ENCODE results near the gene CCDC146. TPM values are rescaled to one million over a fixed set of nuclear protein-coding genes. Genes with fewer than 3 reads are reported as not detected.
"Not testable (repeated sequence)": the region's sequence is repeated elsewhere in the genome, so short reads cannot be mapped to it uniquely, and the experiment has no call there.

The CCDC146 gene
- polyA plus RNA-seq, 1 donor = 9.6 TPM

GRCh38 chr7:77152232-77152631 is 29.8 kb downstream of the CCDC146 start:
- not testable (repeated sequence) for DNase-seq (ENCODE audit: low read depth)

- not testable (repeated sequence) for DNase-seq (ENCODE audit: low read depth)
These were observed 32.6 kb downstream of the CCDC146 start for GRCh38 chr7:77154917-77155464.

- DNase-seq (ENCODE audit: low read depth) = not testable (repeated sequence)
These were observed 33.4 kb downstream of the CCDC146 start for GRCh38 chr7:77155601-77156377.

- DNase-seq (ENCODE audit: low read depth) = not testable (repeated sequence)
These were observed 34.6 kb downstream of the CCDC146 start for GRCh38 chr7:77157034-77157433.

GRCh38 chr7:77157446-77157845 is 35.0 kb downstream of the CCDC146 start:
- DNase-seq (ENCODE audit: low read depth) = no peak

- not testable (repeated sequence) for DNase-seq (ENCODE audit: low read depth)
These were observed 48.7 kb downstream of the CCDC146 start for GRCh38 chr7:77171073-77171472.

GRCh38 chr7:77172437-77173172 is 50.2 kb downstream of the CCDC146 start:
- not testable (repeated sequence) for DNase-seq (ENCODE audit: low read depth)

- not testable (repeated sequence) for DNase-seq (ENCODE audit: low read depth)
These were observed 52.0 kb downstream of the CCDC146 start for GRCh38 chr7:77174418-77174817.

- DNase-seq (ENCODE audit: low read depth) = not testable (repeated sequence)
These were observed 52.9 kb downstream of the CCDC146 start for GRCh38 chr7:77175274-77175800.

GRCh38 chr7:77177321-77177904 is 55.0 kb downstream of the CCDC146 start:
- not testable (repeated sequence) for DNase-seq (ENCODE audit: low read depth)

- DNase-seq (ENCODE audit: low read depth) = not testable (repeated sequence)
These were observed 55.6 kb downstream of the CCDC146 start for GRCh38 chr7:77178024-77178423.

GRCh38 chr7:77181015-77181595 is 58.7 kb downstream of the CCDC146 start:
- no peak for DNase-seq (ENCODE audit: low read depth)

GRCh38 chr7:77181734-77182133 is 59.3 kb downstream of the CCDC146 start:
- DNase-seq (ENCODE audit: low read depth) = no peak

- DNase-seq (ENCODE audit: low read depth) = no peak
These were observed 59.8 kb downstream of the CCDC146 start for GRCh38 chr7:77182261-77182660.

- no peak for DNase-seq (ENCODE audit: low read depth)
These were observed 62.0 kb downstream of the CCDC146 start for GRCh38 chr7:77184463-77184862.

- no peak for DNase-seq (ENCODE audit: low read depth)
These were observed 62.6 kb downstream of the CCDC146 start for GRCh38 chr7:77184990-77185389.

- DNase-seq (ENCODE audit: low read depth) = no peak
These were observed 63.5 kb downstream of the CCDC146 start for GRCh38 chr7:77185866-77186265.

GRCh38 chr7:77188731-77189437 is 66.5 kb downstream of the CCDC146 start:
- DNase-seq (ENCODE audit: low read depth) = no peak

GRCh38 chr7:77197141-77197540 is 74.7 kb downstream of the CCDC146 start:
- DNase-seq (ENCODE audit: low read depth) = no peak

- DNase-seq (ENCODE audit: low read depth) = peak; percentile 36
These were observed 76.9 kb downstream of the CCDC146 start, which contains the start of gene FGL2 for GRCh38 chr7:77199013-77199966. FGL2 (minus strand) TSS chr7:77199819; CDS start chr7:77199793, 26 bp downstream.
